Measurements from ENCODE around the gene BLTP2.
"Not testable (repeated sequence)": the region's sequence is repeated elsewhere in the genome, so short reads cannot be mapped to it uniquely, and the experiment has no call there.

Gene BLTP2

GRCh38 chr17:28645576-28645939 lies 600 bp upstream of the BLTP2 start:
- no peak for DNase-seq

DNA sequence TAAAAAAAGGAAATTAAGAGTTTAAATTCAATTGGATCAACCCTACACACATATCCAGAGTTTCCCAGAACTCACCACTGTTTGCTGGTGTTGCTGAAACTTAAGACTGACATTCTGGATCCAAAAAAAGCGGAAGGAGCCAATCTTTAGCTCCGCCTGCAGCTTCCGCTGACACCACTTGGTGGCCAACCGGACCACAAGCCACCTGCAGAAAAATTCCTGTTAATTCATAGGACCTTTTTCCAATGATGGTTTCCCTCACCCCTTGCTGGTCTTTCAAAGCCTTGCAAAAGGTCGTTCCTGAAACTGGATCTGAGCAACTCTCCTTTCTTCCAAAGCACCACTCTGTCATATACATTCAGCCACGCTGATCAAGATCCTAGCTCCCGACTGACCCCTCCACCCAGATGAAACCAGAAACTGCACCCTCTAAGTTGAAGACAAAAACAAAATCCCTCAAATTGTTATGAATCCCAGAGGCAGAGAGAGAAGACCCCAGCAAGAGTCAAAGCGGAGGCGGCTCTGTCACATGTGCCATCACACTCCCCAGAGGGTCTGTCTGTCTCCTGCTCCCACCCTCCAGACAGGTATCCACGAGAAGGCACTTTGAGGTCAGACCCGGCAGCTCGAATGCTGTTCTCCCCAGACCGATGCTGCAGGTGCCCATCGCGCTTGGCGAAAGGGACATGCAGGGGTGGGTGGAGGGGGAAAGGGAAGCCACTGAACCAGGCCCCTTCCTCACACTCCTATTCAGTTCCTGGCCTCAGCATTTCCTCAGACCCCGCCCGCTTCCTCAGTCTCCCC lies 773 bp downstream of the BLTP2 start:
- peak; percentile 4 for DNase-seq

- DNase-seq = no peak
Observed at GRCh38 chr17:28641579-28641978, 3.4 kb downstream of the BLTP2 start.

DNA sequence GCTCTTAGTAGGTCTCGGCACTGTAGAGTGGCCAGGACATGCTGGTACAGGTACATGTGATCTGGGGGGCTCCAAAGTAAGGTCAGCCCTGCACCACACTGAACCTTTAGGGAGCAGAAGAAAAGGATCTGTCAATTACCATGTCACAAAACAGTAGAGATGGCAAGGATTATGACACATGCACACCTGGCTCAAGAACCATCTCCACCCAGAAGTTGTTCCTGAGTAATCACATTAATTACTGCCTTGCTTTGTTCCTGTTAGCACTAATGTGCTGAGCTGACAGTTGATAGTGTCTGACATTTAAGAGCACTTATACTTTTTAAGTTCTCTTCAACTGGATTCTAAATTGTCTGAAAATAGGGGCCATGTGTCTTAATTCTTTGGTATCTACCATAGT lies 9.5 kb downstream of the BLTP2 start:
- DNase-seq = no peak

- peak; percentile 33 for DNase-seq
Observed at GRCh38 chr17:28634206-28634865, 10.6 kb downstream of the BLTP2 start.

GRCh38 chr17:28626818-28627217 lies 18.1 kb downstream of the BLTP2 start:
- no peak for DNase-seq

- no peak for DNase-seq
Observed at GRCh38 chr17:28624148-28624547, 20.8 kb downstream of the BLTP2 start.

DNA sequence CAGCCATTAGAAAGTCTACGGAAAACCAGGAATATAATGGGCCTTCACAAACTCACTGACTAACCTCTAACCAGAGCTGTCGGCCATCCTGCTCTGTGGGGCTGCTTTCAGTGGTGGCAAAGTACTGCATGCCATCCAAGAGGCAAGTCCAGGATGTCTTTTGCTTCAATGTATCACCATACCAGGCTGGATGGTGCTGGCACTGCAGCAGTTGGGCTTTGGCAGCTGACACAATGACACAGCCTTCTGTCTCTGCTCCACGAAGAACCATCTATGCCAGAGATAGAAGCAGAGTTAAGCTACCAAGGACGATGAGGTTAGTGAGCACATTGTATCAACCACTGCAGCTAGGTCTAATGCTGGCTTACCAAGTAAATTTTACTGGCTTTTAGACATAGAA lies 21.3 kb downstream of the BLTP2 start:
- no peak for DNase-seq

DNA sequence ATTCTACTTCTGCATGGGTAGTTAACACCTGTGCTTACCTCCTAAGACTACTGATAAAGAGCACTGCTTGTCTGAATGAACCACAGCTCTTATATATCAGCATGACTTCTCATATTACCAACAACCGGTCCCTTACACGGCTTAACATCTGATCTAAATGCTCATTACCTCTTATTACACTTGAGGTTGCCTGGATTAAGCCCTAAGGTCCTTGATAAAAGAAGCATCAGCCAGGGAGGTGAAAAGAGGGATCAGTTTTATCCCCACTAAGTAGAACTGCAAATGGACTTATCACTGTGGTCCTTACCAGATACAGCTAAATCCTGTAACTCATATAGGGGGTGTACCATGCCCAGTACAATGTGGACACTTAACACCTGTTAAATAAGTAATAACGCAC lies 22.8 kb downstream of the BLTP2 start:
- DNase-seq = no peak

GRCh38 chr17:28620010-28620409 lies 24.9 kb downstream of the BLTP2 start:
- no peak for DNase-seq

DNA sequence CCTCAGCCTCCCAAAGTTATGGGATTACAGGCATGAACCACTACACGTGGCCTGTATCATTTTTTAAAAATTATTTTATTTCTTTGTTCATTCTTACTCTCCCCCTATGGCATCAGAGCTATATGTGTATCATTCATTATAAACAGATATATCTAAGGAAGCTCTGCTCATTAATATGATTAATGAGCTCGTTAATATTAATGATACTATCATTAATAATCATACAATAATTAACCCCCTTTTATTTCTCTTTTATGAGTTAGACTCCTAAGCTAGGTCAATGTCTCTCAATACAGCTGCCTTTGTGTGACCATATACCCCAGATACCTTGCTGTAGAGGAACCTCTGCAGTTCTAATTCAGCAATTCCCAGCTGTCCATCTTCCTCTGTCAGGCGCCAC lies 26.5 kb downstream of the BLTP2 start:
- DNase-seq = no peak

- DNase-seq = no peak
Observed at GRCh38 chr17:28616281-28616680, 28.7 kb downstream of the BLTP2 start.

DNA sequence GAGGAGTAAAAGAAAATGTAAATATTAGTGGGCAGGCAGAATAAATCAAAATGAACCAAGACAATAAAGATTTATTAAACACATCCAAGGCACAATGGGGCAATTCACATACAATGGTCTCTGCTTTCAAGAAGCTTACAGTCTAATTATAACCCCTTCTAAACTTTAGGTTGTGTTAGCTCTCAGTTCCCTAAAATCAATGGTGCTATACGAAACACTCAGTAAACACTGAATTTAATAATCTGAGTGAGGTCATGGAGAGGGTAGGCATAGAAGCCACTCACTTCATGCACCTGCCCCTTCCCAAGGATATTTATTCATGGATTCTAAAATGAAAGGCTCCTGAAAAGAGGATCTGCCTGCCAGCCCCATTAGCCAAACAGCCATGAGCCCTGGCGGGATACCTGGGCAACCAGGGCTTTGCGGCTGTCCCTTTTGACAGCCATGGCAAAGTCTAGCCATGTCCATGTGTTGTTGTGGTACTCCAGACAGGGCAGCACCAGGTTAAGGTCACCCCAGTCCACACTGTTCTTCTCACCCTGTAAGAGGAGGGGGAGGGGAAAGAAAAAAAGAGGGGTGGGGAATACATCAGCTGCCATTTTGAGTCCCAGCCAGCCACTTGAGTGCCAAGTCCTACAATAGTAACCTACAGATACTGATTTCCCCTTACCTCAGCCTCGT lies 29.6 kb downstream of the BLTP2 start:
- DNase-seq = peak; percentile 56

DNA sequence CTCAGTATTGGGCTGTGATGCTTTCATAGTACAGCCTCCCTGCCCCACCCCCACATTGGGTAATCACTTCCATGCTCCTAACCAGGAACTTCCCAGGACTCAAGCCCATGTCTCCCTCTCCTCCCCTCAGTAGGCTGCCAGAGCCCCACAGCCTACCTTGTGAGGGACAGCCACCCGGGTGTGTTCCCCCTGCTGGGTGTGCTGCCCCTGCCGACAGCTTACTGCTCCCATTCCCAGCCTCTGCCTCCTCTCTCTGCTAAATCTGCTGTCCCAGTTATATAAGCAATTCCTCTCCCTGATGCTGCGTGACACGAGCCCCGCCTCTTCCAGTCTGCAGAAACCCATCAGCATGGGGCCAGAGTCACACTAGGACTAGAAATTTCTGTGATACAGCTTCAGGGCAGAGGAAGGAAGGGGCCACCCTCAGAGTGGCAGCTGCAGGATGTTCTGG lies 31.0 kb downstream of the BLTP2 start, which contains the start of gene RSKR:
Gene RSKR, minus strand, starts transcription at position 255 of the 451 bp plus-strand sequence. Its CDS starts 24 bp downstream, at position 231.
- DNase-seq = no peak

DNA sequence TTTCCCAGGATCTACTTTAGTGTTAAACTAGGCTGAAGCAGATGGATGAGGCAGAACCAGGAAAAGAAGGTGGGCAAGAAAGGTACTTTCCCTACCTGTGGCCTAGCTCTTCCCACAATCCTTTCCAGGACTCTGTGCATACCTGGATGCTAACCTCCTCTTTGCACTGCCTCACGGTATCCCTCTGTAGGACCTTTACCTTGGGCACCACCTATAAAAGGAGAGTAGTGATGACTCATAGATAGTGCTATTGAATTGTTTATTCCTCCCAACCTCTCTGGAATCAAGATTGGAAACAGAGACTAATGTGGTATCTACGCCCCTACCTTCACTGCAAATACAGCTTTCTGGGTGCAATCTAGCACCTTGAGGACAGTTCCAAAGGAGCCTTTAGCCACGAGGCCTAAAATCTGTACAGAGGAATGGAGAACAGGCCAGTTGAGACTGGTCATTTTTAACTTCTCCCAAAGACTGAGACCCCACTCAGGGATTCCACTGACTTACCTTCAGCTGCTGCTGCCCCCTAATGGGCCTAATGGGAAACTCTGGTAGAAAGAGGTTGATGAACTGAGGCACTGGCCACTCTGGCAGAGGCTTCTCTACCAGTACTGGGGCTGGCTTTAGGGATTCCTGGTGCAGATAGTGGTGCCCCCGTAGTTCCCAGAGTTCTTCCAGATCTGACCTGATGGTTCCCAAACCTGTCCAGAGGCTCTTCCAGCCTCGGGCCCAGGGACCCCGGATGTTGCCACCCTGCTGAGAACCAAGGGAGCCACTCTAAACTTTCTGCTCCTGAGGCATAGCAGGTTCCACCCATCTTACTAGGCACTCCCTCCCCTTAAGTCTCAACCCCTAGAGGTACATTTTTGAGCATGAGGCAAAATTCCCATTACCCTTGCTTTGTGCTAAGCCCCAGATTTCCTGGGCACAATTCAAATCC lies 31.8 kb downstream of the BLTP2 start:
- no peak for DNase-seq

DNA sequence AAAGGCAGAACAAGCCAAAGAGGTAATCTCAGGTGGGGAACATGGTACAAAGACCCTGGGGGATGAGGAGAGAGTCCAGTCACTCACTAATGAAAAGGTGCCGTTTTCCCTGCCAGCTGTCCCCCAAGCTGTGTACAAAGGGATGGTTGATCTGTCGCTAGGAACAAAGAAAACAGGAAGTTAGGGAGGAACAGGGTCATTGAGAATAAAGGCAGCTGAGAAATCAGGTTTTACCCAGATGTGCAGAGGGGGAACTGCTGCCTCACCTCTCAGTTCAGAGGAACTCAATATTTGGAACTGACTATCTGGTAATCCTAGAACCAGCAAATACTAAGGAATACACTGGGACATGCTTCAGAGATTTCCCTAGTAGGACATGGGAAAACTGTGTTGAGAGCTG lies 32.4 kb downstream of the BLTP2 start:
- DNase-seq = peak; percentile 23

GRCh38 chr17:28610376-28610775 lies 34.6 kb downstream of the BLTP2 start:
- no peak for DNase-seq

- not testable (repeated sequence) for DNase-seq
Observed at GRCh38 chr17:28604031-28604430, 40.9 kb downstream of the BLTP2 start.

GRCh38 chr17:28599311-28600184 lies 45.4 kb downstream of the BLTP2 start:
- DNase-seq = peak; percentile 58

DNA sequence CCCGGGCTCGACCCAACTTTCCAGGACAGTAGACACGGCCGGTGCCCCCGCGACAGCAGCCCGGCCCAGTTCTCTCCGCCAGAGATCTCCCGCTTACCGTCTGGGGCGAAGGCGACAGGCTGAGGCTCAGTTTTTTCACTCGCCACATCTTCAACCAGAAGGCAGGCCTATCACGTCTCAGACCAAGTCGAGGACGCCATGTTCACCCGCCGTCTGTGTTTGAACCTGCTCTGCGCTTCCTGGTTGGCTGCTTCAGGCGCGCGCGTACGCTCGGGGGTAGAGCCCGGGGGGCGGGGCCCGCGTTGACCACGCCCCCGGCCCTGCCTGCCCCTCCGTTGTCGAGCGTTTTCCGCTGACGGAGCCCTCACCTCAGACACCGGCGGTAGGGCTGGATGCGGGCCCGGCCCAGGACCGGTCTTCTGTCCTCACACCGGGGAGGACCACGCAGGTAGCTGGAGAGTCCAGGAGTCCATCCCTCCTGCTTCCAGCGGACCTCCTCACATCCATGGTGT lies 46.1 kb downstream of the BLTP2 start, which contains the start of gene SPAG5:
Gene SPAG5, minus strand, starts transcription at position 227 of the 512 bp plus-strand sequence. Its CDS starts 79 bp downstream, at position 148.
- peak; percentile 81 for DNase-seq

DNA sequence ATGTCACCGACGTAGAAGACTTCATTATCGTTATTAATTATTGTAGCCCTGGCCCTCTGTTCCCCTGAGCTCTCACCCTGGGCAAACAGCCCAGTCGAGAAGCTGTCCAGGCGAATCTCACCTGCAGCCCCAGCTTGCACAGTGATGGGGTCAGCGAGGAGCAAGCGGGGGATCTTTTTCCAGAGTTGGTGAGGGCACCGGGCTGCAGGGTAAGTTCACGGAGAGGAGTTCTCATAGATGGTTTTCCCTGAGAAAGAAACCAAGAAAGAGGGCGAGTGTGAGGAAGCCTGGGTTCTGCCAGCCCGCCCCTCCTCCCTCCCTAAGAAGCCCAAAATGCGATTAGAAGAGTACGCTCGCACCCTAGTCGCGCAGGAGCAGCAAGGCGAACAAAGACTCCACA lies 46.6 kb downstream of the BLTP2 start:
- DNase-seq = no peak
